ENCODE measurements around the gene PEPD.

DNA sequence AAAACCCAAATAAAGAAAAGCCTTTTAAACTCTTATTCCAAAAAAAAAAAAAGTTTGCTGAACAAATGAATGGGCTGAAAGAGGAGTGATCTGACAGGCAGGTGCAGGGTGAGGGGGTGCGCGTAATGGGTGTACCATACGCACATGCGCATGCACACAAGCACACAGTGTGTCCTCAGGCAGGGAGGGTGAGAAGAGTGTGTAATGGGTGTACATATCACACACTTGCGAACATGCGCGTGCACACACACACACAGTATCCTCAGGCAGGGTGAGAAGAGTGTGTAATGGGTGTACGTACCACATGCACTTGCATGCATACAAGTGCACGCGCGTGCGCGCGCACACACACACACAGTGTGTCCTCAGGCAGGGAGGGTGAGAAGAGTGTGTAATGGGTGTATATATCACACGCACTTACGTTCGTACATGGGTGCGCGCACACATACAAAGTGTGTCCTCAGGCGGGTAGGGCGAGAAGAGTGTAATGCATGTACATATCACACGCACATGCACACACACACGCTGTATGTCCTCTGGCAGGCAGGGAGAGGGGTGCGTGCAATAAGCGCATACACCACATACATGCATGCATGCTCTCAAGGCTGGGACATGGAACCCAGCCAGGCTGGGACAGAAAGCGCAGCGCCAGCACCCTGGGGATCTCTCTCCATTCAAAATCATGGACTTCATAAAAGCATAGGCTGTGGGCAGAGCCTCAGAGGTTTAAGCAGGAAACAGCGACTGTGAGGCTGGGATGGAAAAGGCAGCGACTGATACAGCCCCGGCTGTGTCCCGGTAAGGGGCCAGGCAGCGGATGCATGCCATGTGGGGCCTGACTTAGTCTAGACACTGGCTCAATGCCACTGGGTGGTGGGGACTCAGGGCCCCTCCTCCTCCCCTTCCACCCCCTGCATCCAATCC is 77.7 kb downstream of the PEPD start:
- TF ChIP-seq CTCF (conservative IDR thresholded peaks at IDR 0.05 in 1 of 2, IDR thresholded peaks at IDR 0.05 in 1 of 2; ENCODE audit: extremely low read depth in 1 of 2, insufficient read depth in 1 of 2, low read depth in 1 of 2, low read length in 2 of 2) (no peak), EZH2 (IDR thresholded peaks at IDR 0.05; ENCODE audit: borderline replicate concordance, low read length) (no peak)

Data from mammary epithelial cell (primary cell).